ENCODE data around the gene ABCA4.
"Not testable (repeated sequence)": the region's sequence is repeated elsewhere in the genome, so short reads cannot be mapped to it uniquely, and the experiment has no call there.

Gene ABCA4

DNA sequence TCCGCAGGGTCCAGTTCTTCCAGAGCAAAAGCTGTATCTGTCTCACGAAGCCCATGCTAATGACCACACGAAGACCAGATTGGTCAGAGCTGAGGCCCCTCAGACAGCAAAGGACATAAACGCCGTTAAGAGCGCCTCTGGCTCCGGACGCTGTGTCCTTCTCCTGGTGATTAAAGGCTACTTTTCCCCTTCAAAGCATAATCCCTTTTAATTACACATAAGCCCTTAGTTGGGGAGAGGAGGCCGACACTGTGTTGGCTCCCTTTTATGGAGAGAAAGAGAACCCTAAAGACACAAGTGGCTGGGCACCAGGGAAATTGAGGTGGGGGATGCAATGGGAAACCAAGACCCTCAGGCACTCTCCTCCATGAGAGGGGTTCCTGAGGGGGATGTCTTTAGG is at the start of gene ABCA4:
Gene ABCA4, minus strand, starts transcription at position 158 of the 400 bp plus-strand sequence. Its CDS starts 103 bp downstream, at position 55.
- no peak for DNase-seq

DNA sequence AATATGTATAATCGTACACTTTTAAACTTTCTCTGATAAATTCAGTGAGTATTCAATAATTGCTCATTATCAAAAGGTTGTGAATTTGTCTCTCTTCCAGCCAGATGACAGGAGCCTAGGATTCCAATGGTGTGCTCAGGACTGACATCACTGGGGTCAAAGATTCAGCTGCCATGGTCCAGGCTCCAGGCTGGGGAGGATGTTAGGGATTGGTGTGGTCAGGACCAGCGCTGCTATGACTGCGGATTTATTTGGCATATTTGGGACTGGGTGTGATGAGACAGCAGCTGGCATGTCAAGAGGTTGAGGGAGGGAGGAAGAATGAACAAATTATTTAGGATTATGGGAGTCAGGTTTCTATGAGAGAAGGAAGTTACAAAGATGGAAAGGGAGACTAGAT is 48.2 kb upstream of the ABCA4 start:
- DNase-seq = no peak

GRCh38 chr1:94165843-94166242 is 44.9 kb upstream of the ABCA4 start:
- no peak for DNase-seq

DNA sequence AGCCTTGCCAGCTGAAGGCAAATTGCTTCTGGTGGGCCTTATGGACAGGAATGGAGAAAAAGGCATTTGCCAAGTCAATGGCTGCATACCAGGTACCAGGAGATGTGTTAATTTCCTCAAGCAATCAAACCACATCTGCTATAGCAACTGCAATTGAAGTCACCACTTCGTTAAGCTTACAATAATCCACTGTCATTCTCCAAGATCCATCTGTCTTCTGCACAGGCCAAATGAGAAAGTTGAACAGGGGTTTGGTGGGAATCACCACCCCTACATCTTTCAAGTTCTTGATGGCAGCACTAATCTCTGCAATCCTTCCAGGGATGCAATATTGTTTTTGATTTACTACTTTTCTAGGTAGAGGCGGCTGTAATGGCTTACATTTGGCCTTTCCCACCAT is 43.9 kb upstream of the ABCA4 start:
- not testable (repeated sequence) for DNase-seq

DNA sequence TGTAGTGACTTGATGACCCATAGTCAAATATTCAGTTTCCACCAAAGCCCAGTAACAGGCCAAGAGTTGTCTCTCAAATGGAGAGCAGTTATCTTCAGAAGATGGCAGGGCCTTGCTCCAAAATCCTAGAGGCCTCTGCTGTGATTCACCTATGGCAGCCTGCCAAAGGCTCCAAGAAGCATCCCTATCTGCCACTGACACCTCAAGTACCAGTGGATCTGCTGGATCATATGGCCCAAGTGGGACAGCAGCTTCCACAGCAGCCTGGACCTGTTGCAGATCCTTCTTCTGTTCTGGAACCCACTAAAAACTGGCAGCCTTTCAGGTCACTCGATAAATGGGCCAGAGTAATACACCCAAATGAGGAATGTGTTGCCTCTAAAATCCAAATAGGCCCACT is 43.2 kb upstream of the ABCA4 start:
- not testable (repeated sequence) for DNase-seq

DNA sequence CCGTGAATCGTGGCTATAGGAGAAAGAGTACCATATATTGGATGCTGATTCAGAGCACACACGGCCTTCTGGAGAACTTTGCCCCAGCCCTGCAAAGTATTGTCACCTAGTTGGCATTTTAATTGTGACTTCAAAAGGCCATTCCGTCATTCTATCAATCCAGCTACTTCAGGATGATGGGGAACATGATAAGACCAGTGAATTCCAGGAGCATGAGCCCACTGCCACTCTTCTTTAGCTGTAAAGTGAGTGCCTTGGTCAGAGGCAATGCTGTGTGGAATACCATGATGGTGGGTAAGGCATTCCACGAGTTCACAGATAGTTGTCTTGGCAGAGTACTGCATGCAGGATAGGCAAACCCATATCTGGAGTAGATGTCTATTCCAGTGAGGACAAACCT is 42.3 kb upstream of the ABCA4 start:
- DNase-seq = not testable (repeated sequence)

DNA sequence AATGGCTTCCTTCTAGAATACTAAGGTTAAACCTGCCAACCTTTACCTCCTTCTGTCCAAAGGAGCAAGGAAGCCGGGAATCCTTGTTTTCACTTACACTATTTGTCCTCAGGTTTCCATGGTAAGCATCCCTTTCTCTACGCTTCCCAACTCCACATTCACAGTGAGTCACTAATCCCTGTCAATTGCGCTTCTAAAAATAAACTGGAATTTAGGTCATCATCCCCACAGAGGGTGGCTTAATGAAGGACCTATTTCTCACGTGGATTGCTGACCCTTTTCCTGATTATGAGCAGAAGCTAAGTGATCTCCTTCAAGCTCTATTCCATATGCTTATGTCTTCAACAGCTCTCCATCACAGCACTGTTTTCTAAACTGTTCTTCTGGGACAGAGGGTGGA is 39.9 kb upstream of the ABCA4 start:
- DNase-seq = no peak

DNA sequence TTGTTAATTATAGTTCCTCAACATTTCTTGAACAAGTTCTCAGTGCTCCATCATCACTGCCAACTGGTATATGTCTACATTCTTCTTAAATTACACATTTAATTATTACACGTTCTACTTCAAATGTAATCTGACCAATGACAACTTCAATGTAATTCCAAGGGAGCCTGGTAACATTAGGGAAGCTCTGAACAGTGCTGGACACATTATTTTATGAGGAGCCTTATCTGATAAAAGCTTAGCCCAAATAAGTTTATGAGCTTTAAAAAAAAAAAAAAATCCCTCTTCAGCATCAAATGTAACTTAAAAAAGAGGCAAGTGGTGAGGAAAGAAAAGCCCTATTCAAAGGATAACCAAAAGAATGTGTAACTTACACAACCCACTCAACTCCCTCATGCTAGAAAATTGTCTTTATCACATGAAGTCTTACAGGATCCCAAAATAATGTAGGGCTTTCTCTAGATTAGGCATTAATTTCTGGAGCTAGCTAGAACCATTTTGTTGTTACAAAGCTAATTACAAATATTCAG is 35.2 kb upstream of the ABCA4 start:
- DNase-seq = no peak

- no peak for DNase-seq
Measured at GRCh38 chr1:94154989-94155388, 34.0 kb upstream of the ABCA4 start.

DNA sequence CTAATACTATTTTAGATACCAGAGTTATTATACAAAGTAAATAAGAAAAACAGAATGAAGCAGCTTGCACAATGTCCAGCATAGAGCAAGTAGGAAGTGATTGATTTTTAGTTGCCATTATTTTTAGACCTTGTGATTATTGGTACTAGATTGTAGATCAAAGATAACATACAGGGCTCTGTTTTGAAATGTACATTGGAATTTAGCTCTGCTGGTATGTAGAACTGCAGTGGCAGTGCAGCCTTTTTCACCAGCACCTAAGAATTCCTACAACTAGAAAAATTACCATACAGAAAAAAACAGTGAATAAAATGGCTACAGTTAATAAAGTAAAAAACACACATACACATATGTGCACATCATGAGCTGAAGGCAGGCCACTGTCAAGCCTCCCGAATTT is 32.2 kb upstream of the ABCA4 start:
- DNase-seq = no peak

GRCh38 chr1:94149166-94149565 is 28.2 kb upstream of the ABCA4 start:
- DNase-seq = not testable (repeated sequence)

DNA sequence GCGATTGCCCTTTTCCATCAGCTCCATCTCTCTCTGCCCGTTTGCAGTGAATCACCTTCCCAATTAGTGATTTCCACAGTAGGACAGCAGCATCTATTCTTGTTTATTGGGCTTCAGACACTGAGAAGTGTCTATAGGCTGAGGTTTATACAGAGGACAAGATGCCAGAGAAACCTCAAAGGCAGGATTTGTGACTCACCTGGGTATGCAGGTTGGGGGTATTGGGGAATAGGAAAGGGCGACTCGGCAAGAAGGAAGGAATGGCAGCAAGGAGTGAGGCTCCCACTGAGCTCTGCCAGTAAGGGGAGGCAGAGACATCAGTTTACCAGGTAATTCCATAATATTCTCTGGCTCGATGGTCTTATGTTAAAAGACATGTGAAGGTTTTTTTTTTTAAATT is 25.3 kb upstream of the ABCA4 start:
- no peak for DNase-seq

DNA sequence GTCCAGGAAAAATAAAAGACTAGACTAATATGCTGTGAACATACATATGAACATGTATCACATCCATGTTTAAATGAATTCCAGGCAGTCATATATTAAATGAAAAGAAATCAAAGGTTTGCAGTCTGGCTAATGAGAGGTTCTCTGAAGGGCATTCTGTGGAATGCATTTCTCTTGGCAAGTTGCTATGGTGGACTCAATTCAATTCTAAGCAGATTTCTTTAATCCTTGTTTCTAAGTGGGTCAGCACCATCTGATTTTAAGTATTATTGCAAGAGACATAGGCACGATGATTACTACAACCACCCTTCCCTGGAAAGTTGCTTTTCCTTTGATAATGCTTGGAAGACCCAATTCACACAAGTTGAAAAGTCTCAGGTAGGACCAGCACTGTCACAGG is 23.9 kb upstream of the ABCA4 start:
- no peak for DNase-seq

- DNase-seq = peak; percentile 4
Measured at GRCh38 chr1:94143809-94144176, 22.8 kb upstream of the ABCA4 start.

- no peak for DNase-seq
Measured at GRCh38 chr1:94143173-94143808, 22.3 kb upstream of the ABCA4 start.

- no peak for DNase-seq
Measured at GRCh38 chr1:94142583-94142982, 21.6 kb upstream of the ABCA4 start.

- no peak for DNase-seq
Measured at GRCh38 chr1:94142022-94142421, 21.1 kb upstream of the ABCA4 start.

GRCh38 chr1:94132111-94132510 is 11.2 kb upstream of the ABCA4 start:
- no peak for DNase-seq

DNA sequence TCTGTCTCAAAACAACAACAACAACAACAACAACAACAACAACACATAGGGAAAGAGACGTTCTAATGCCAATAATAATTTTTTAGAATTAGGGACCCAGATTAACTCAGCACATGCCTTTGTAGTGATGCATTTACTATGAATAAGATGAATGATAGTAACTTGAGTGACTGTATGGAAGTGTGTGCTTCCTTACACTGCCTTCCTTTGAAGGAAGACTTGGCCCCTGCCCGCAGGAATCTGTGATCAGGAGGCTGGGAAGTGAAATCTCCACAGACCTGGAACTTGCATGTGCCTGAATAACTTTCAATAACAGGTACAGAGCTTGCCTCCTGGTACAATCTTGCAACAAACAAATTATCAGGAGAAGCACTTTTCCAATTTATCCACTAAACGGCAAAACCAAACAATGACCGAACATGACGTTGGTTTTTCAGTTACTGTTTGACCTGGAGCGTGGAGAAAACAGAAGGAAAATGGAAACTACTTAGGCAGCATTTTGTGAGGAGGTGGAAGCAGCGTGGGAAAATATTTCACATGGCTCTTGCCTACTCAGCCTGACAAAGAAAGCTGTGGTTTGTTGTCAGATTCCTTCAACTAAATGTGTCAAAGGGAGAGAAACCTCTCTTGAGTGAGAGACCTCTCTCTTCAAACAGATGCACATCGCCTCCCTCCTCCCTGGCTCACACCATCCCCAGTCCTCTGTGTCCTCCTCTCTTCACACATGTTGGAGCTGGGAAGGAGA is 10.1 kb upstream of the ABCA4 start:
- DNase-seq = no peak

- no peak for DNase-seq
Measured at GRCh38 chr1:94126651-94127050, 5.7 kb upstream of the ABCA4 start.

DNA sequence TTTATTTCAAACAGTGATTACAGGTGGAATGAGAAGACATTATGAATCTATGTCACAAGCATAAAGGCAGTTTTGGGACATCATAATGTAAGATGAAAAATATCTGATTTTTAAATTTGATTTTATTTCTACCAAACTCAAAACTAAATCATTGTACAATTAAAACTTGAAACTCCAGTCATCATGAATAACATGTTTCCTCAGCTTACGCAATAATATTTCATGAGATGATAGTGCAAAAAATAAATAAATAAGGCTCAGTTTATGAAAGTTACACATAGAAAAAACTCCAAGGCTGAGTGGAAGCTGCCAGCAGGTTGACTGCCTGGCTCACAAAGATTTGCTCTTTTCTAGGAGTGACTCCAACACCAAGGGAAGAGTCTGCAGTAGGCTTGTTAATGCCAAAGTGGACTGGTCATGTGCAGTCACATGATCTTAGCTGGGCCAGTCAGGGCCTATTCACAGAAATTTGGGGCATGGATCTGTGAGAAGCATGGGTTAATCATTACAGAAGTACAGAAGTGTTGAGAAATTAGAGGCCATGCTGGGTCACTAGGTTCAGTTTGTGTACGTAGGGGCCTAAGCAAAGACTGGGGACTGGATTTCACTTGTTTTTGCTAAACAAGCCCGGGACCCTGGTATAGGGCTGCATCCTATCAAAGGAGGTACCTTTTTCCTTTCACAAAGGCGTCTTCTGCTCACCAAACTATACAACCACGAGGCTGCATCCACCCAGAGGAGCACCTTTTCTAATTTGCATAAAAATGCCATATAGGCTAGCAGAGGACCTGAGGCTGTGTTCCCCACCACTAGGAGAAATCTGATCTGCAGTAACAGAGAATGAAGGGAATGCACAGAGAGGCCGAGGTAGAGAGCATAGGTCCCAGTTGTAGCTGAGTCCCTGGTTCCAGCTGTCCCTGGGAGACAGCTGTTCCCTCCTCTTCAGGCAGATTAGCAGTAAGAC is 4.9 kb upstream of the ABCA4 start:
- DNase-seq = no peak

GRCh38 chr1:94124538-94124937 is 3.6 kb upstream of the ABCA4 start:
- no peak for DNase-seq

- DNase-seq = no peak
Measured at GRCh38 chr1:94122201-94122970, 1.4 kb upstream of the ABCA4 start.

Data from NCI-H69 (cell line).